DOHH2 (cell line): ENCODE results near the gene CD9.

Source experiments
- EZH2phosphoT487 ChIP-seq: fragments of 200-600 bp; sonication (generic); IDR thresholded peaks from 2 replicates; pipeline ENCODE4 v1.6.1; 2017; ENCODE audit warnings: borderline replicate concordance, mild to moderate bottlenecking, antibody characterized with exemption, low read length, moderate library complexity, mixed read lengths
- TF ChIP-seq, protein P1 (sequence below): fragments of 200-600 bp; sonication (generic); IDR thresholded peaks from one replicate; pipeline ENCODE4 v1.5.1; 2014; ENCODE audit warnings: antibody characterized with exemption, mild to moderate bottlenecking, low read depth, low read length; ENCODE audit not compliant: poor library complexity, severe bottlenecking

DNA sequence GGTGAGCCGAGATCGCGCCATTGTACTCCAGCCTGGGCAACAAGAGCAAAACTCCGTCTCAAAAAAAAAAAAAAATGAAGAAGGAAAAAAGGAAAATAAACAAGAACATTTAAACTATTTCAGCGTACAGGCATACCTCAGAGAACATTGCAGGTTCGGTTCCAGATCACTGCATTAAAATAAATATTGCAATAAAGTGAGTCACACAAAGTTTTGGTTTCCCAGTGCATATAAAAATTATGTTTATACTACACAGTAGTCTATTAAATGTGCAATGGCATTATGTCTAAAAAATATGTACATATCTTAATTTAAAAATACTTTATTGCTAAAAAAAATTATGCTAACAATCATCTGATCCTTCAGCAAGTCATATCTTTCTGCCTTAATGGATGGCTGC lies 56.8 kb downstream of the CD9 start:
- TF ChIP-seq, protein P1, sequence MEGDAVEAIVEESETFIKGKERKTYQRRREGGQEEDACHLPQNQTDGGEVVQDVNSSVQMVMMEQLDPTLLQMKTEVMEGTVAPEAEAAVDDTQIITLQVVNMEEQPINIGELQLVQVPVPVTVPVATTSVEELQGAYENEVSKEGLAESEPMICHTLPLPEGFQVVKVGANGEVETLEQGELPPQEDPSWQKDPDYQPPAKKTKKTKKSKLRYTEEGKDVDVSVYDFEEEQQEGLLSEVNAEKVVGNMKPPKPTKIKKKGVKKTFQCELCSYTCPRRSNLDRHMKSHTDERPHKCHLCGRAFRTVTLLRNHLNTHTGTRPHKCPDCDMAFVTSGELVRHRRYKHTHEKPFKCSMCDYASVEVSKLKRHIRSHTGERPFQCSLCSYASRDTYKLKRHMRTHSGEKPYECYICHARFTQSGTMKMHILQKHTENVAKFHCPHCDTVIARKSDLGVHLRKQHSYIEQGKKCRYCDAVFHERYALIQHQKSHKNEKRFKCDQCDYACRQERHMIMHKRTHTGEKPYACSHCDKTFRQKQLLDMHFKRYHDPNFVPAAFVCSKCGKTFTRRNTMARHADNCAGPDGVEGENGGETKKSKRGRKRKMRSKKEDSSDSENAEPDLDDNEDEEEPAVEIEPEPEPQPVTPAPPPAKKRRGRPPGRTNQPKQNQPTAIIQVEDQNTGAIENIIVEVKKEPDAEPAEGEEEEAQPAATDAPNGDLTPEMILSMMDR: no peak
- no peak for TF ChIP-seq EZH2phosphoT487
